OCI-LY3 (cell line): ENCODE data around the gene ATP2C2.
"Not testable (repeated sequence)": the region's sequence is repeated elsewhere in the genome, so short reads cannot be mapped to it uniquely, and the experiment has no call there.

Source experiments
- H2AFZ ChIP-seq: fragments of 200-600, 300-600 bp; shearing (Covaris generic); 2 replicates; pipeline ENCODE4 v1.6.0; 2014; ENCODE audit warnings: antibody characterized with exemption, low read depth, low read length
- H3K27ac ChIP-seq: fragments of 200-600, 300-600 bp; sonication (generic); 2 replicates; pipeline ENCODE4 v1.5.1; 2014; ENCODE audit warnings: mild to moderate bottlenecking, low read length, moderate library complexity, mixed read lengths
- H3K27me3 ChIP-seq: fragments of 200-600, 300-600 bp; sonication (generic); 2 replicates; pipeline ENCODE4 v1.6.1; 2014; ENCODE audit warnings: low read depth, low read length, mixed read lengths
- H3K36me3 ChIP-seq: fragments of 200-600, 300-600 bp; sonication (generic); replicated peaks from 2 replicates; pipeline ENCODE3; 2014; ENCODE audit warnings: low read depth, low read length, mixed read lengths
- H3K4me1 ChIP-seq: fragments of 300-600, 200-600 bp; sonication (generic); 2 replicates; pipeline ENCODE4 v1.6.1; 2014; ENCODE audit warnings: low read length, mixed read lengths
- H3K4me2 ChIP-seq: fragments of 200-600, 300-600 bp; sonication (generic); 2 replicates; pipeline ENCODE4 v1.6.1; 2014; ENCODE audit warnings: low read length, mixed read lengths
- H3K4me3 ChIP-seq: fragments of 300-600, 200-600 bp; sonication (generic); 2 replicates; pipeline ENCODE4 v1.5.1; 2014; ENCODE audit warnings: antibody characterized with exemption, mild to moderate bottlenecking, low read length, moderate library complexity
- H3K79me2 ChIP-seq: fragments of 300-600, 200-600 bp; shearing (Covaris generic); 2 replicates; pipeline ENCODE4 v1.6.1; 2014; ENCODE audit warnings: mild to moderate bottlenecking, low read length, mixed read lengths
- H3K9ac ChIP-seq: fragments of 300-600, 200-600 bp; shearing (Covaris generic); 2 replicates; pipeline ENCODE4 v1.6.0; 2014; ENCODE audit warnings: mild to moderate bottlenecking, low read length, moderate library complexity
- H3K9me3 ChIP-seq: fragments of 200-600, 300-600 bp; shearing (Covaris generic); 2 replicates; pipeline ENCODE4 v1.6.1; 2014; ENCODE audit warnings: low read length, mixed read lengths; ENCODE audit not compliant: insufficient read depth
- H4K20me1 ChIP-seq: fragments of 200-600, 300-600 bp; sonication (generic); 2 replicates; pipeline ENCODE4 v1.6.1; 2016; ENCODE audit warnings: low read length, mixed read lengths; ENCODE audit not compliant: insufficient read depth
- EZH2phosphoT487 ChIP-seq: fragments of 200-600 bp; shearing (Covaris generic); IDR thresholded peaks from 2 replicates; pipeline ENCODE4 v1.6.1; 2018; ENCODE audit warnings: antibody characterized with exemption, mixed run types, low read depth
- TF ChIP-seq, protein P1 (sequence below): fragments of 200-600, 300-600 bp; sonication (generic); IDR thresholded peaks from 2 replicates; pipeline ENCODE4 v1.5.1; 2014; ENCODE audit warnings: antibody characterized with exemption, low read length, low read depth

Gene ATP2C2

DNA sequence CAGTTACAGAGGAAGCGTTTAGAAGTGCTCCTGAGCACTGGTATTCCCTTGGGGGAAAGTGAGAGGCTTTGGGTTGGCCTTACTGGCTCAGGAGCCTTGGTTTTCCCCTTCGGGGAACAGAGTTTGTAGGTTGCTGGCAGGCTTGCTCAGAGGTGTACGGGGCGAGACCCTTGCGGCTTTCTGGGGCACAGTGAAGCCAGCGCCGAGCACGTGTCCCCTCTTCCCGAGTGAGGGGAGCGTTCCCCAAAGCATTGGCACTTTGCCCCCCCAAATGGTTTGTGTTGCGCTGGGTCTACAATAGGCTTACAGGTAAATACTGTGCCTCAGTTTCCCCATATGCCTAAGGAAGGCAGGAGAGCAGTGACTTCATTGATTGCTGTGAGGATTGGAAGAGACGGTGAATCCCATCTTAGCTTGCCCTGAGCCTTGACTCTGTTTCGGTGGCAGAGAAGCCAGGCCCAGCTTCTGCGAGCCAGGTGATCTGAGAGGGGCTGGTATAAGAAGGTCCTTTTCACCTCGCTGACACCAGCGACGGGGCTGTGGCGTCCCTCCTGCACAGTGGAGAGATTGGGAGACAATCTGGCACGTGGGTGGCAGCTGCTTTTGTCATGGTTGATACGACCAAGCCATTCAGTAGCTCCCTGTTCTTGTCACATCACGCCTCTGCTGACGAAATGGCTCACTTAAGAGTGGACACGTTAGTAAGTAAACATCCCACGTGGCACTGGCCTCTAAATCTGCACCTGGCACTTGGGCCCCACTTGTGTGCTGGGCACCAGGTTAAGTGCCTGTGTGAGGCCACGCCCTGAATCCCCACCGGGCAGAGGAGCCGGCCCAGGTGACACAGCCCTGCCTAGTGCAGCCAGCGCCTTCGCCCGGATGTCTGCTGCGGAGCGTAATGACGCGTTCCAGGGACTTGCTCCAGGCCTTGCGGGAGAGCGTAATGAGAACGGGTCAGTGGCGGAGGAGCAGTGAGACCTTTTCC is 81.1 kb downstream of the ATP2C2 start:
- Histone ChIP-seq H3K4me3 (no peak overlapping the region), H4K20me1 (no peaks in the 10 kb centered on the region), H3K27me3 (peaks cover 11% of the 10 kb centered on the region; the same call in 1 of the 2 replicates), H3K36me3 (no peaks in the 10 kb centered on the region), H2AFZ (no peak overlapping the region), H3K79me2 (no peaks in the 10 kb centered on the region), H3K27ac (no peak overlapping the region), H3K9ac (no peak overlapping the region), H3K4me1 (no peaks in the 10 kb centered on the region), H3K4me2 (no peak overlapping the region), H3K9me3 (no peaks in the 10 kb centered on the region)
- TF ChIP-seq, protein P1, sequence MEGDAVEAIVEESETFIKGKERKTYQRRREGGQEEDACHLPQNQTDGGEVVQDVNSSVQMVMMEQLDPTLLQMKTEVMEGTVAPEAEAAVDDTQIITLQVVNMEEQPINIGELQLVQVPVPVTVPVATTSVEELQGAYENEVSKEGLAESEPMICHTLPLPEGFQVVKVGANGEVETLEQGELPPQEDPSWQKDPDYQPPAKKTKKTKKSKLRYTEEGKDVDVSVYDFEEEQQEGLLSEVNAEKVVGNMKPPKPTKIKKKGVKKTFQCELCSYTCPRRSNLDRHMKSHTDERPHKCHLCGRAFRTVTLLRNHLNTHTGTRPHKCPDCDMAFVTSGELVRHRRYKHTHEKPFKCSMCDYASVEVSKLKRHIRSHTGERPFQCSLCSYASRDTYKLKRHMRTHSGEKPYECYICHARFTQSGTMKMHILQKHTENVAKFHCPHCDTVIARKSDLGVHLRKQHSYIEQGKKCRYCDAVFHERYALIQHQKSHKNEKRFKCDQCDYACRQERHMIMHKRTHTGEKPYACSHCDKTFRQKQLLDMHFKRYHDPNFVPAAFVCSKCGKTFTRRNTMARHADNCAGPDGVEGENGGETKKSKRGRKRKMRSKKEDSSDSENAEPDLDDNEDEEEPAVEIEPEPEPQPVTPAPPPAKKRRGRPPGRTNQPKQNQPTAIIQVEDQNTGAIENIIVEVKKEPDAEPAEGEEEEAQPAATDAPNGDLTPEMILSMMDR = no peak
- no peak for TF ChIP-seq EZH2phosphoT487

DNA sequence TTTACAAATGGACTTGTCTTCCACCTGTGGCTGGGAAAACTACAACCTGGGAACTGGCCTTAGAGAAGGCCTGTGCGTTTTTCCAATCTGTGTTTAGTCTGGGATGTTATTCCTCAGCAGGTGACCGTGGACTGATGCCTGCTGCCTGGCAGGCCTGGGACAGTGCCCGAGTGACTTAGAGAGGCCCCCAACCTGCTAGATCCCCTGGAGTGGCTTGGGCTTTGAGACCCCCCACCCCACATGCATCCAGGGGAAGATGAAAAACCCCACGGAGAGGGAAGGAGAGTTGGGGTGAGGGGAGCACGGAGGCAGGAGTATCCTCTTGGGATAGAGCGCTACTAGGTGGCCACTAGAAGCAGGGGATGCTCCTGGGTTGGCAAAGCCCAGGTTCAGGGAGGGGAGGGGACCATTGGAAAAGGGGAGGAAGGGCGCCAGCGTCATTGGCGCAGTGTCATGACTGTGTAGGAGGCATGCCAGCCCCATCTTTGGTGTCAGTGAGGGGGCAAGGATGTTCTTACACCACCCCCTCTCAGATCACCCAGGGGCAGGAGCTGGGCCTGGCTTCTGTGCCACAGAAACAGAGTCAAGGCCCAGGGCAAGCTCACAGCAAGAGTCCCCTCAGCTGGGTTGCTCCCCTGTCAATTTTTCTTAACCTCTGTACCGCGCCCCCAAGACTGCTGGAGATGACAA is 82.0 kb downstream of the ATP2C2 start:
- Histone ChIP-seq H3K79me2 (no peaks in the 10 kb centered on the region), H3K36me3 (no peaks in the 10 kb centered on the region), H3K27ac (no peak overlapping the region), H3K4me1 (no peaks in the 10 kb centered on the region), H3K27me3 (peaks cover 11% of the 10 kb centered on the region; the same call in 1 of the 2 replicates), H2AFZ (no peak overlapping the region), H4K20me1 (no peaks in the 10 kb centered on the region), H3K9me3 (no peaks in the 10 kb centered on the region), H3K4me2 (no peak overlapping the region), H3K4me3 (no peak overlapping the region), H3K9ac (no peak overlapping the region)
- TF ChIP-seq, protein P1 = no peak
- TF ChIP-seq EZH2phosphoT487 = no peak

DNA sequence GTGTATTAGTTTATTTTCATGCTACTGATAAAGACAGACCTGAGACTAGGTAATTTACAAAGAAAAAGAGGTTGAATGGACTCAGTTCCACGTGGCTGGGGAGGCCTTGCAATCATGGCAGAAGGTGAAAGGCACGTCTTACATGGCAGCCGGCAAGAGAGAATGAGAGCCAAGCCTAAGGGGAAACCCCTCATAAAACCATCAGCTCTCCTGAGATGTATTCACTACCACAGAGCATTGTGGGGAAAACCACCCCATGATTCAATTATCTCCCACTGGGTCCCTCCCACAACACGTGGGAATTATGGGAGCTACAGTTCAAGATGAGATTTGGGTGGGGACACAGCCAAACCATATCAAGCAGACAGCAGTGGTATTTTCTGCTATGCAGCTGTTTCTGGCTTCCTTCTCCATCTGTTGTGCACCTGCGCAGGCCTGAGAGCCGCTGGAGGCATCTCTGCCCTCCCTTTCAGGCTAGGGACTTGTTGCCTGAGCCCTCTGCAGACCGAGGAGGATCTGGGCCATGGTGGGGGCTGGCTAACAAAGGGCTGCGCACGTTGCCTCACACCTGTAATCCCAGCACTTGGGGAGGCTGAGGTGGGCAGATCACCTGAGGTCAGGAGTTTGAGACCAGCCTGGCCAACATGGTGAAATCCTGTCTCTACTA is 82.8 kb downstream of the ATP2C2 start:
- H3K27me3 ChIP-seq, H4K20me1 ChIP-seq, H3K36me3 ChIP-seq, H3K9ac ChIP-seq, H3K27ac ChIP-seq, H3K4me2 ChIP-seq, H3K4me1 ChIP-seq, H2AFZ ChIP-seq, H3K9me3 ChIP-seq, H3K79me2 ChIP-seq, H3K4me3 ChIP-seq: not testable (repeated sequence)

DNA sequence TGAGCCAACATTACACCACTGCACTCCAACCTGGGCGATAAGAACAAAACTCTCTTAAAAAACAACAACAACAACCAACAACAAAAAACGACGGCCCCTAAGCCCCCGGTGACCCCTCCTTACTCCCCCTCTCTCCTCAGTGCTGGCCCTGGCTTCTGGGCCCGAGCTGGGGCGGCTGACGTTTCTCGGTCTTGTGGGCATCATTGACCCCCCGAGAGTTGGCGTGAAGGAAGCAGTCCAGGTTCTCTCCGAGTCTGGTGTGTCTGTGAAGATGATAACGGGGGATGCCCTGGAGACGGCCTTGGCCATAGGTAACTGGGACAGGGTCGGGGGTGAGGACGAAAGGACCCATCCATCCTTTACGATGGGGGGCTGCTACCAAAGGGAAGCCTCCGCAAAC is 83.4 kb downstream of the ATP2C2 start:
- Histone ChIP-seq H3K27ac (no peak overlapping the region), H3K4me2 (no peak overlapping the region), H3K4me3 (no peak overlapping the region), H4K20me1 (no peaks in the 10 kb centered on the region), H3K9me3 (no peaks in the 10 kb centered on the region), H3K9ac (no peak overlapping the region), H3K79me2 (no peaks in the 10 kb centered on the region), H3K4me1 (no peaks in the 10 kb centered on the region), H3K36me3 (no peaks in the 10 kb centered on the region), H3K27me3 (no peaks in the 10 kb centered on the region; the same call in 1 of the 2 replicates), H2AFZ (no peak overlapping the region)
- no peak for TF ChIP-seq EZH2phosphoT487
- TF ChIP-seq, protein P1 = no peak
